Neural progenitor cell (in vitro differentiated cells): ENCODE measurements around the gene CENPN. TPM values are rescaled to one million over a fixed set of nuclear protein-coding genes. Genes with fewer than 3 reads are reported as not detected.

Source experiments
- DNase-seq: peaks from one replicate; pipeline ENCODE4 v3.0.0-alpha.2; 2016; ENCODE audit warnings: low spot score
- H2AFZ ChIP-seq: fragments of 200-600 bp; sonication (generic); replicated peaks from 2 replicates; pipeline ENCODE4 v1.6.1; 2016; ENCODE audit warnings: antibody characterized with exemption
- H3F3A ChIP-seq: fragments of 200-600 bp; sonication (generic); 2 replicates; pipeline ENCODE4 v1.6.1; 2016; ENCODE audit warnings: antibody characterized with exemption, low read depth
- H3K27ac ChIP-seq: fragments of 200-600 bp; sonication (generic); 2 replicates; pipeline ENCODE4 v1.5.1; 2016; ENCODE audit warnings: mild to moderate bottlenecking
- H3K27me3 ChIP-seq: fragments of 200-600 bp; sonication (generic); 2 replicates; pipeline ENCODE4 v1.6.1; 2016; ENCODE audit warnings: mild to moderate bottlenecking, moderate library complexity
- H3K36me3 ChIP-seq: fragments of 200-600 bp; sonication (generic); 2 replicates; pipeline ENCODE4 v1.5.1; 2016
- H3K4me1 ChIP-seq: fragments of 200-600 bp; sonication (generic); 2 replicates; pipeline ENCODE4 v1.6.1; 2016; ENCODE audit warnings: mixed run types
- H3K4me2 ChIP-seq: fragments of 200-600 bp; sonication (generic); 2 replicates; pipeline ENCODE4 v1.6.1; 2016
- H3K4me3 ChIP-seq: fragments of 200-600 bp; sonication (generic); 2 replicates; pipeline ENCODE4 v1.5.1; 2016
- H3K79me2 ChIP-seq: fragments of 200-600 bp; sonication (generic); 2 replicates; pipeline ENCODE4 v1.6.1; 2016; ENCODE audit warnings: low read depth
- H3K9ac ChIP-seq: fragments of 200-600 bp; sonication (generic); 2 replicates; pipeline ENCODE4 v1.6.1; 2016
- H3K9me3 ChIP-seq: fragments of 200-600 bp; sonication (generic); 2 replicates; pipeline ENCODE4 v1.5.1; 2016; ENCODE audit warnings: low read depth
- H4K20me1 ChIP-seq: fragments of 200-600 bp; sonication (generic); 2 replicates; pipeline ENCODE4 v1.6.1; 2016; ENCODE audit warnings: low read depth
- H3K27ac Mint-ChIP-seq: 3 replicates; pipeline ENCODE4 v1.8.0; 2021; ENCODE audit warnings: mixed read lengths
- H3K27me3 Mint-ChIP-seq: 2 replicates; pipeline ENCODE4 v1.8.0; 2022; ENCODE audit warnings: low read depth, mild to moderate bottlenecking, inconsistent platforms, moderate library complexity, mixed read lengths; ENCODE audit not compliant: insufficient read depth
- H3K36me3 Mint-ChIP-seq: 3 replicates; pipeline ENCODE4 v1.8.0; 2021; ENCODE audit warnings: mixed read lengths
- H3K4me1 Mint-ChIP-seq: 3 replicates; pipeline ENCODE4 v1.8.0; 2021; ENCODE audit warnings: mixed read lengths
- H3K4me3 Mint-ChIP-seq: 3 replicates; pipeline ENCODE4 v1.8.0; 2021; ENCODE audit warnings: mild to moderate bottlenecking, moderate library complexity, mixed read lengths
- H3K9me3 Mint-ChIP-seq: 3 replicates; pipeline ENCODE4 v1.8.0; 2020; ENCODE audit warnings: mixed read lengths
- EZH2 ChIP-seq: fragments of 200-600 bp; sonication (generic); IDR thresholded peaks from 2 replicates; pipeline ENCODE4 v1.6.1; 2017; ENCODE audit warnings: antibody characterized with exemption, mild to moderate bottlenecking, moderate library complexity
- EZH2phosphoT487 ChIP-seq: fragments of 200-600 bp; sonication (generic); IDR thresholded peaks from 2 replicates; pipeline ENCODE4 v1.6.1; 2017; ENCODE audit warnings: antibody characterized with exemption
- total RNA-seq: library from RNA; depleted of rRNA; stranded (reverse); fragments of >200 nt; gene quantifications from 2 replicates; pipeline ENCODE4 v1.2.3, GENCODE V29; 2015; ENCODE audit warnings: low replicate concordance
- TF ChIP-seq, protein P1 (sequence below): fragments of 200-600 bp; sonication (generic); IDR thresholded peaks from 2 replicates; pipeline ENCODE4 v1.5.1; 2017; ENCODE audit warnings: antibody characterized with exemption, mild to moderate bottlenecking

Gene CENPN
- total RNA-seq, 1 donor from 2014 or later, result 111 TPM

DNA sequence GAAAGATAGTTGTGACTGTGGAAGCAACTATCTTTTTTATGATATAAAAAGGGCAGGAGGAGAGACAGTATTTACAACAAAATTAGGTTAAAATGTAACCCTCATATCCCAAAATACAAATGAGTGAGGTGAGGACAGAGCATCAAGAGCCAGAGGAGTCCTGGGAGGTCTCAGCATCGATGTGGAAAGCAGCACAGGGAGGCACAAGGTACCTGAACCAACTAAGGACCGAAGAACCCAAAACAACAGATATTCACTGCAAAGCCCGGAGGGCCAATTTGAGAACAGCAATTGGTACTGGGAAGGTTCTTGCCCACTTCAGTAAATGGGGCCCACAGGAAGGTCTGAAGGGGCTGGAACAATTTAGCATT, 37.9 kb upstream of the CENPN start:
- no peak overlapping the region for H3K4me3 Mint-ChIP-seq
- Histone ChIP-seq H3K4me3 (no peak overlapping the region), H3K36me3 (no peaks in the 10 kb centered on the region), H3K27ac (no peak overlapping the region), H3K9ac (no peak overlapping the region), H2AFZ (no peak overlapping the region), H3K9me3 (no peaks in the 10 kb centered on the region), H3K79me2 (no peaks in the 10 kb centered on the region), H3F3A (peaks cover 2% of the 10 kb centered on the region), H4K20me1 (no peaks in the 10 kb centered on the region), H3K4me2 (no peak overlapping the region), H3K4me1 (no peaks in the 10 kb centered on the region), H3K27me3 (no peaks in the 10 kb centered on the region)
- H3K4me1 Mint-ChIP-seq, result peaks cover 2% of the 10 kb centered on the region
- no peaks in the 10 kb centered on the region for H3K9me3 Mint-ChIP-seq
- no peak for DNase-seq
- peaks cover 4% of the 10 kb centered on the region for H3K27me3 Mint-ChIP-seq
- H3K36me3 Mint-ChIP-seq, result peaks cover 17% of the 10 kb centered on the region
- H3K27ac Mint-ChIP-seq, result no peak overlapping the region
- TF ChIP-seq EZH2 (no peak), EZH2phosphoT487 (no peak)
- TF ChIP-seq, protein P1, sequence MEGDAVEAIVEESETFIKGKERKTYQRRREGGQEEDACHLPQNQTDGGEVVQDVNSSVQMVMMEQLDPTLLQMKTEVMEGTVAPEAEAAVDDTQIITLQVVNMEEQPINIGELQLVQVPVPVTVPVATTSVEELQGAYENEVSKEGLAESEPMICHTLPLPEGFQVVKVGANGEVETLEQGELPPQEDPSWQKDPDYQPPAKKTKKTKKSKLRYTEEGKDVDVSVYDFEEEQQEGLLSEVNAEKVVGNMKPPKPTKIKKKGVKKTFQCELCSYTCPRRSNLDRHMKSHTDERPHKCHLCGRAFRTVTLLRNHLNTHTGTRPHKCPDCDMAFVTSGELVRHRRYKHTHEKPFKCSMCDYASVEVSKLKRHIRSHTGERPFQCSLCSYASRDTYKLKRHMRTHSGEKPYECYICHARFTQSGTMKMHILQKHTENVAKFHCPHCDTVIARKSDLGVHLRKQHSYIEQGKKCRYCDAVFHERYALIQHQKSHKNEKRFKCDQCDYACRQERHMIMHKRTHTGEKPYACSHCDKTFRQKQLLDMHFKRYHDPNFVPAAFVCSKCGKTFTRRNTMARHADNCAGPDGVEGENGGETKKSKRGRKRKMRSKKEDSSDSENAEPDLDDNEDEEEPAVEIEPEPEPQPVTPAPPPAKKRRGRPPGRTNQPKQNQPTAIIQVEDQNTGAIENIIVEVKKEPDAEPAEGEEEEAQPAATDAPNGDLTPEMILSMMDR, result no peak

DNA sequence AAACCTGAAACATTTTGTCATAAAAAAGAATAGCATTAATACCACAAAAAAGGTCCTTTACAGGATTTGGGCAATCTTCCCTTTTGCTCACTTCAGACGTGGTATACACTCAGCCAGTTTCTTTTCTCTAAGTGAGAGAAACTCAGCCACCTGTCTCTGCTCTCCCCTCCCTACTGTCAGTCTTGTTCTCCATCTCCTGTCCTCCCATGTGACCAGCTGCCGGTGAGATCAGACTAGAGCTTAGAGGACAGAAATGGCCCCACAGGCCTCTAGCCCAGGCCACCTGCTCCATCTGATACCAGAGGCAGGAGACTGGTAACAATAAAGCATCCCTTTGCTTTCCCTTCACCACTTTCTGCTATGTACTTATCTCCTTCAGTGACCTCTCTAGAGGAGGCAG, 35.2 kb upstream of the CENPN start:
- Mint-ChIP-seq H3K27me3 (peaks cover 4% of the 10 kb centered on the region), H3K4me3 (no peak overlapping the region), H3K4me1 (peaks cover 5% of the 10 kb centered on the region), H3K9me3 (no peaks in the 10 kb centered on the region), H3K27ac (no peak overlapping the region), H3K36me3 (peaks cover 20% of the 10 kb centered on the region)
- Histone ChIP-seq H3K27me3 (no peaks in the 10 kb centered on the region), H3K36me3 (no peaks in the 10 kb centered on the region), H3K79me2 (no peaks in the 10 kb centered on the region), H3K27ac (no peak overlapping the region), H3K4me1 (peaks cover 8% of the 10 kb centered on the region), H4K20me1 (no peaks in the 10 kb centered on the region), H3F3A (no peaks in the 10 kb centered on the region), H3K9me3 (no peaks in the 10 kb centered on the region), H3K4me2 (no peak overlapping the region), H2AFZ (no peak overlapping the region), H3K4me3 (no peak overlapping the region), H3K9ac (no peak overlapping the region)
- TF ChIP-seq EZH2, result no peak
- TF ChIP-seq, protein P1, result no peak
- peak; percentile 23 for DNase-seq

DNA sequence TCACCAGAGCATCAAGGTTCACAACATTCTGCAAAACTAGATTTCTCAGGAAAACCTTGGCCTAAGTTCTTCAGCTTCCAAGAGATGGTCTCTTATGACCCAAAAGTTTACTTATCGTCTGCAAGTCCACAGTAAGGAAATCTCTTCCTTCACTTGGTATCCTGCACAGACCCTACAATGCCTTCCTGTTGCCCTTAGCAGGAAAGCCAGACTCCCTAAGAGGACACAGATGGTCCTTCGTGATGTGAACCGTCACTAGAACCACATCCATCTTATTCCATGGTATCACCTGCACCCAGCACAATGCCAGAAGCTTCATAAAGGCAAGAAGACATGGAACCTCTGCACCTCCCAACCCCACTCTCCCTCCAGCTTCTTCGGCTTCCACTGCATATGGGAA, 34.4 kb upstream of the CENPN start:
- Mint-ChIP-seq H3K4me3 (no peak overlapping the region), H3K27ac (no peak overlapping the region), H3K27me3 (peaks cover 4% of the 10 kb centered on the region), H3K4me1 (peaks cover 5% of the 10 kb centered on the region), H3K9me3 (no peaks in the 10 kb centered on the region), H3K36me3 (peaks cover 18% of the 10 kb centered on the region)
- H3K36me3 ChIP-seq, result no peaks in the 10 kb centered on the region
- TF ChIP-seq EZH2phosphoT487, result no peak
- no peaks in the 10 kb centered on the region for H3F3A ChIP-seq
- no peaks in the 10 kb centered on the region for H4K20me1 ChIP-seq
- H3K4me1 ChIP-seq, result peaks cover 8% of the 10 kb centered on the region
- no peak for DNase-seq
- no peak overlapping the region for H3K4me3 ChIP-seq
- H3K9me3 ChIP-seq, result no peaks in the 10 kb centered on the region
- H3K4me2 ChIP-seq, result no peak overlapping the region
- no peak overlapping the region for H2AFZ ChIP-seq
- no peaks in the 10 kb centered on the region for H3K79me2 ChIP-seq
- no peak overlapping the region for H3K27ac ChIP-seq
- H3K9ac ChIP-seq, result no peak overlapping the region
- no peaks in the 10 kb centered on the region for H3K27me3 ChIP-seq

DNA sequence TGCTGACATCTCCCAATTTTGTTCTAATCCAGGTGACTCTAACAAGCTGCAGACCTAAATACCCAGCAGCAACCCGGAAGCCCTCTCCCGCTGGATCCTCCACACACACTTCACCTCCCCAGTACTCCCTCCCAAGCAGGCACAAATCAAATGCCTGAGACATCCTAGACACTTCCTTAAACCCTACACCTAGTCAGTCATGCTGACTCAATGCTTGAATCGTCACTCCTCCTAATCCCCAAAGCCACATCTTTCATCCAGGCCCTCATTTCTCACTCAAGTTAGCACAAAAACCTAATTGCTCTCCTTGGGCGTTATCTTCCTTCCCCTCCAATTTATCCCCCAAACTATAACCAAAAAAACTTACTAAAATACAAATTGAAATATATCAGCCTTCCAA, 33.0 kb upstream of the CENPN start:
- TF ChIP-seq, protein P1, result no peak
- no peak for TF ChIP-seq EZH2phosphoT487
- no peak for TF ChIP-seq EZH2
- no peaks in the 10 kb centered on the region for H4K20me1 ChIP-seq
- Mint-ChIP-seq H3K4me3 (no peak overlapping the region), H3K27ac (no peak overlapping the region), H3K27me3 (peaks cover 4% of the 10 kb centered on the region), H3K36me3 (peaks cover 13% of the 10 kb centered on the region), H3K4me1 (peaks cover 5% of the 10 kb centered on the region), H3K9me3 (no peaks in the 10 kb centered on the region)
- no peak for DNase-seq
- H3K9me3 ChIP-seq, result no peaks in the 10 kb centered on the region
- H3K9ac ChIP-seq, result no peak overlapping the region
- no peaks in the 10 kb centered on the region for H3F3A ChIP-seq
- H3K27me3 ChIP-seq, result no peaks in the 10 kb centered on the region
- peaks cover 13% of the 10 kb centered on the region for H3K4me1 ChIP-seq
- no peak overlapping the region for H3K4me3 ChIP-seq
- no peak overlapping the region for H3K27ac ChIP-seq
- no peaks in the 10 kb centered on the region for H3K79me2 ChIP-seq
- no peaks in the 10 kb centered on the region for H3K36me3 ChIP-seq
- H2AFZ ChIP-seq, result no peak overlapping the region
- no peak overlapping the region for H3K4me2 ChIP-seq
